Gastrocnemius medialis (tissue), 4 donors: Measurements from ENCODE around the gene STAT6. TPM values are rescaled to one million over a fixed set of nuclear protein-coding genes. Genes with fewer than 3 reads are reported as not detected.
A peak's percentile ranks its signal among the peaks of the same experiment; 100 is the strongest.

Source experiments
- ATAC-seq, 2 donors: fragments of 150-250 bp; one replicate each; pipeline ENCODE4 v1.9.1; 2016
- DNase-seq, 2 donors: peaks; one replicate each; pipeline ENCODE4 v3.0.0-alpha.2; 2019
- H3K27ac ChIP-seq, 4 donors: fragments of 200-600 bp; sonication (generic); 1 replicate in 1 of 4; 2 replicates in 3 of 4; pipeline ENCODE4 v1.5.1; 2016 to 2018; ENCODE audit warnings: mild to moderate bottlenecking in 2 of 4, moderate library complexity in 1 of 4
- H3K27me3 ChIP-seq, 3 donors: fragments of 200-600 bp; sonication (generic) in 2 of 3; 1 replicate in 1 of 3; 2 replicates in 2 of 3; pipeline versions ENCODE4 v1.5.1 to v1.6.0; 2016 to 2019; ENCODE audit warnings: mild to moderate bottlenecking in 1 of 3, moderate library complexity in 1 of 3
- H3K36me3 ChIP-seq, 2 donors: fragments of 200-600 bp; sonication (generic) in 1 of 2; one replicate each; pipeline ENCODE4 v1.5.1; 2017 to 2018
- H3K4me1 ChIP-seq, 2 donors: fragments of 200-600 bp; sonication (generic) in 1 of 2; one replicate each; pipeline ENCODE4 v1.5.1; 2016 to 2017; ENCODE audit warnings: mild to moderate bottlenecking in 2 of 2
- H3K4me3 ChIP-seq, 4 donors: fragments of 200-600 bp; sonication (generic) in 3 of 4; 1 replicate in 1 of 4; 2 replicates in 3 of 4; pipeline ENCODE4 v1.5.1; 2016 to 2019; ENCODE audit warnings: mild to moderate bottlenecking in 2 of 4
- H3K9me3 ChIP-seq, 3 donors: fragments of 200-600 bp; sonication (generic) in 2 of 3; 1 replicate in 1 of 3; 2 replicates in 2 of 3; pipeline ENCODE4 v1.5.1; 2016 to 2019
- CTCF ChIP-seq, 5 experiments: fragments of 450-650 bp in 3 of 5; fragments of 200-600 bp in 2 of 5; sonication (generic) in 2 of 5; IDR thresholded peaks in 4 of 5; conservative IDR thresholded peaks in 1 of 5; 1 replicate in 4 of 5; 2 replicates in 1 of 5; pipeline ENCODE4 v1.5.1; 2016 to 2019; ENCODE audit warnings: antibody characterized with exemption in 5 of 5, mild to moderate bottlenecking in 3 of 5, moderate library complexity in 3 of 5
- POLR2A ChIP-seq, 2 donors: fragments of 450-650 bp; IDR thresholded peaks; one replicate each; pipeline ENCODE4 v1.6.1; 2017; ENCODE audit warnings: antibody characterized with exemption in 2 of 2, mild to moderate bottlenecking in 2 of 2, moderate library complexity in 2 of 2
- in situ Hi-C, 4 donors: fragments of 200-750 bp; cut with MboI; loops; one replicate each; pipeline versions ENCODE4 v1.15.0 to v1.8.0; 2017; ENCODE audit warnings: low sequenced_read_pairs in 4 of 4
- intact Hi-C: fragments of 100-400 bp; cut with DNase I; formaldehyde crosslinking; loops from one replicate; pipeline ENCODE4 v1.15.1; 2023; ENCODE audit warnings: low total_unique reads
- total RNA-seq, 4 donors: library from RNA; depleted of rRNA; stranded (reverse); fragments of >200 nt; gene quantifications; one replicate each; pipeline versions ENCODE4 v1.1.0 to v1.2.3, GENCODE V29; 2016

STAT6 gene
- 10 to 100 TPM; 12.5 to 17.4 (median 14.4) TPM for total RNA-seq

GRCh38 chr12:57111031-57111734 lies at the start of gene STAT6:
STAT6 (minus strand) TSS chr12:57111362; CDS start chr12:57108278, 3,084 bp downstream.
- Histone ChIP-seq H3K27ac (peak within 1 kb of the TSS; percentile 87 to 94 (median 93)), H3K27me3 (no peaks in the 10 kb centered on the region), H3K9me3 (no peaks in the 10 kb centered on the region), H3K4me1 (peaks cover 9 to 15% of the 10 kb centered on the region in 2 donors), H3K36me3 (no peaks in the 10 kb centered on the region), H3K4me3 (peak within 1 kb of the TSS; percentile 58 to 68 (median 64))
- peak in 1 of 2 donors; percentile 73 for DNase-seq
- ATAC-seq, result peak; percentile 55 to 60
- in situ Hi-C loops (loop anchor here (5.0 to 10.0 kb wide), 2 partner anchors 44 to 46 kb away; no protein-coding TSS in a partner anchor), intact Hi-C loops (loop anchor here (1.0 to 5.0 kb wide), 3 partner anchors 23 to 354 kb away; partner anchors contain the start of gene ZBTB39)
- TF ChIP-seq POLR2A (IDR thresholded peaks at IDR 0.05) (peak; percentile 39 to 57), CTCF (IDR thresholded peaks at IDR 0.05 in 4 of 5, conservative IDR thresholded peaks at IDR 0.05 in 1 of 5) (no peak)

GRCh38 chr12:57160741-57161140 lies 49.6 kb upstream of the STAT6 start:
- ATAC-seq (no peak), DNase-seq (no peak)
- in situ Hi-C loops (no loop called here), intact Hi-C loops (no loop called here)
- Histone ChIP-seq H3K36me3 (no peaks in the 10 kb centered on the region), H3K9me3 (no peaks in the 10 kb centered on the region), H3K27me3 (no peaks in the 10 kb centered on the region), H3K4me1 (no peaks in the 10 kb centered on the region), H3K27ac (no peak overlapping the region), H3K4me3 (no peak overlapping the region)
- TF ChIP-seq POLR2A (IDR thresholded peaks at IDR 0.05) (no peak), CTCF (IDR thresholded peaks at IDR 0.05 in 4 of 5, conservative IDR thresholded peaks at IDR 0.05 in 1 of 5) (no peak)

- in situ Hi-C loops, result no loop called here
- DNase-seq, result no peak
- H3K4me1 ChIP-seq, result no peaks in the 10 kb centered on the region
- no peak overlapping the region for H3K4me3 ChIP-seq
- no peaks in the 10 kb centered on the region for H3K27me3 ChIP-seq
- intact Hi-C loops, result no loop called here
- no peaks in the 10 kb centered on the region for H3K36me3 ChIP-seq
- no peak for ATAC-seq
- no peak for TF ChIP-seq CTCF (IDR thresholded peaks at IDR 0.05 in 4 of 5, conservative IDR thresholded peaks at IDR 0.05 in 1 of 5)
- no peak for TF ChIP-seq POLR2A (IDR thresholded peaks at IDR 0.05)
- H3K9me3 ChIP-seq, result no peaks in the 10 kb centered on the region
- H3K27ac ChIP-seq, result no peak overlapping the region
These were observed 48.9 kb upstream of the STAT6 start for GRCh38 chr12:57160040-57160439.

- no peak overlapping the region for H3K27ac ChIP-seq
- no peaks in the 10 kb centered on the region for H3K4me1 ChIP-seq
- no peaks in the 10 kb centered on the region for H3K27me3 ChIP-seq
- in situ Hi-C loops (no loop called here), intact Hi-C loops (no loop called here)
- ATAC-seq (no peak), DNase-seq (no peak)
- no peak overlapping the region for H3K4me3 ChIP-seq
- H3K9me3 ChIP-seq, result no peaks in the 10 kb centered on the region
- TF ChIP-seq POLR2A (IDR thresholded peaks at IDR 0.05) (no peak), CTCF (IDR thresholded peaks at IDR 0.05 in 4 of 5, conservative IDR thresholded peaks at IDR 0.05 in 1 of 5) (no peak)
- no peaks in the 10 kb centered on the region for H3K36me3 ChIP-seq
These were observed 48.1 kb upstream of the STAT6 start for GRCh38 chr12:57159311-57159710.
